ENCODE data around the gene NAA50.

GRCh38 chr3:113695786-113696645 is 50.0 kb downstream of the NAA50 start, which contains the start of gene USF3:
- TF ChIP-seq POLR2AphosphoS5 (IDR thresholded peaks at IDR 0.05; ENCODE audit: low read depth, low read length) (no peak), POLR2A (IDR thresholded peaks at IDR 0.05; ENCODE audit: low read depth, low read length) (peak; percentile 69; the same call in 1 of the 2 replicates), TAF1 (IDR thresholded peaks at IDR 0.05; ENCODE audit: borderline replicate concordance, low read depth, low read length) (no peak)
